HL-60 (cell line): ENCODE results near the gene SLC9C2.

Experiments
- DNase-seq, 2 experiments: peaks; one replicate each; pipeline ENCODE4 v3.0.0-alpha.2; 2010 to 2020; ENCODE audit warnings: low read depth in 1 of 2, low spot score in 1 of 2
- H3K27ac ChIP-seq: fragments of 250-450 bp; sonication (Bioruptor Pico); replicated peaks from 2 replicates; pipeline ENCODE4 v1.5.1; 2020; ENCODE audit warnings: mild to moderate bottlenecking, moderate library complexity
- H3K27me3 ChIP-seq: fragments of 250-450 bp; sonication (Bioruptor Pico); 2 replicates; pipeline ENCODE4 v1.5.1; 2021; ENCODE audit warnings: mild to moderate bottlenecking, moderate library complexity; ENCODE audit not compliant: insufficient read depth, poor library complexity, severe bottlenecking
- H3K4me3 ChIP-seq: replicated peaks from 2 replicates; pipeline ENCODE4 v1.5.1; 2011; ENCODE audit warnings: mild to moderate bottlenecking, control low read depth, low read length; ENCODE audit not compliant: insufficient read depth
- CTCF ChIP-seq: IDR thresholded peaks from one replicate; pipeline ENCODE4 v1.5.1; 2011; ENCODE audit warnings: low read length, control low read depth, inconsistent platforms; ENCODE audit not compliant: insufficient read depth
- GABPA ChIP-seq: IDR thresholded peaks from 2 replicates; pipeline ENCODE4 v1.6.1; 2012; ENCODE audit warnings: low read depth
- POLR2AphosphoS5 ChIP-seq: IDR thresholded peaks from 2 replicates; pipeline ENCODE4 v1.6.1; 2012; ENCODE audit warnings: low read depth
- REST ChIP-seq: IDR thresholded peaks from 2 replicates; pipeline ENCODE4 v1.6.1; 2012; ENCODE audit warnings: low read depth; ENCODE audit not compliant: insufficient replicate concordance
- SPI1 ChIP-seq: IDR thresholded peaks from 2 replicates; pipeline ENCODE4 v1.6.1; 2012; ENCODE audit warnings: low read depth, mild to moderate bottlenecking, borderline replicate concordance

Gene SLC9C2

GRCh38 chr1:173473599-173474011 is 129.3 kb downstream of the SLC9C2 start:
- TF ChIP-seq CTCF = no peak
- TF ChIP-seq SPI1 = no peak
- no peak for TF ChIP-seq POLR2AphosphoS5
- no peak for TF ChIP-seq GABPA
- no peak for TF ChIP-seq REST
- no peak overlapping the region for H3K27ac ChIP-seq
- DNase-seq = no peak
- H3K27me3 ChIP-seq = no peaks in the 10 kb centered on the region
- no peak overlapping the region for H3K4me3 ChIP-seq

- TF ChIP-seq POLR2AphosphoS5 = no peak
- TF ChIP-seq CTCF = no peak
- TF ChIP-seq REST = no peak
- TF ChIP-seq GABPA = no peak
- TF ChIP-seq SPI1 = no peak
- Histone ChIP-seq H3K27ac (no peak overlapping the region), H3K27me3 (no peaks in the 10 kb centered on the region), H3K4me3 (no peak overlapping the region)
- DNase-seq = no peak
Measured at GRCh38 chr1:173470608-173471007, 132.3 kb downstream of the SLC9C2 start.

- no peak overlapping the region for H3K4me3 ChIP-seq
- TF ChIP-seq GABPA = no peak
- TF ChIP-seq REST = no peak
- TF ChIP-seq CTCF = no peak
- no peak for TF ChIP-seq SPI1
- TF ChIP-seq POLR2AphosphoS5 = no peak
- no peaks in the 10 kb centered on the region for H3K27me3 ChIP-seq
- DNase-seq = no peak
- H3K27ac ChIP-seq = no peak overlapping the region
Measured at GRCh38 chr1:173469656-173470055, 133.2 kb downstream of the SLC9C2 start.
